Epithelial cell of esophagus (primary cell): Measurements from ENCODE around the gene USP49.

Experiments
- DNase-seq: peaks from one replicate; pipeline ENCODE4 v3.0.0; 2010; ENCODE audit warnings: low read depth
- H3K4me3 ChIP-seq: 2 replicates; pipeline ENCODE4 v1.5.1; 2011; ENCODE audit warnings: mild to moderate bottlenecking, low read length, control low read depth
- TF ChIP-seq, protein P1 (sequence below): IDR thresholded peaks from 2 replicates; pipeline ENCODE4 v1.5.1; 2011; ENCODE audit warnings: low read depth, mild to moderate bottlenecking, low read length, control low read depth, inconsistent platforms; ENCODE audit not compliant: insufficient read depth; ENCODE audit errors: missing control alignments

Gene USP49

DNA sequence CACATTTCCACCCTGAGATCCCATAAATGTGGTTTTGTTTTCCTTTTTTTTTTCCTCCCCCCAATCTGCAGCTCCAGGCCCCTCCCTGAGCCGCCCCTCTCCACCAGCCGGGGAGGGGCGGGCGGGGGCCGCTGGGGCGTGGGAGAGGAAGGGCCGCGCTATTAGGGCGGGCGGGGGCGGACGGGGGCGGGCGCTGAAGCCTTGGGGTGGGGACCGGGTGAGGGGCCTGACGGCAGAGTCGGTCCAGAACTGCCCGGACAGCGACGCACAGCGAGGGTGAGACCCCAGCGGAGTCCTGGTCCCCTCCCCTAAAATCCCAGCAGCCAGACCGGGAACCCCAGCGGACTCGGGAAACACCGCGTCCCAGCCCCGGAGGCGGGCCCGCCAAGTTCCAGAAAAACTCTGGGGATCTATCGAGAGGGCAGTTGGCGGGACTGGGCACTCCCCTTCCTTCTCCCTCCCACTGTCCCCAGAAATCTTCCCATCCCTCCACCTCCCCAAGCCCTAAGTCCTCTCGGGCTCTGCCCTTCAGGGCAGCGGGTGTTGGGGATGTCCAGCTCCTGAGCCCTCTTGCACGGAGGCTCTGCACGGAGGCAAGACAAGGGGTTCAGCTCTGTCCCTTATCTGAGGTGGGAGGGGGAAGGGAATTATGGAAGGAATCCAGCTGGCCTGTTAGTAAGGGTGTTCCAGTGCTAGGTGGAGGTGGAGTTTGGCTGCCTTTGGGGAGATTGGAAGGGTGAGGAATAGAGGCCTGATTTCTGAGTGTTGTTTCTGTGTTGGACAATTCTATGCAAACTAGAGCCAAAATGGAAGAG is 114.4 kb downstream of the USP49 start, which contains the start of gene PRICKLE4:
PRICKLE4 (plus strand) TSS at position 232 of the 815 bp plus-strand sequence. CDS start 2,692 bp downstream, outside the sequence.
- TF ChIP-seq, protein P1, sequence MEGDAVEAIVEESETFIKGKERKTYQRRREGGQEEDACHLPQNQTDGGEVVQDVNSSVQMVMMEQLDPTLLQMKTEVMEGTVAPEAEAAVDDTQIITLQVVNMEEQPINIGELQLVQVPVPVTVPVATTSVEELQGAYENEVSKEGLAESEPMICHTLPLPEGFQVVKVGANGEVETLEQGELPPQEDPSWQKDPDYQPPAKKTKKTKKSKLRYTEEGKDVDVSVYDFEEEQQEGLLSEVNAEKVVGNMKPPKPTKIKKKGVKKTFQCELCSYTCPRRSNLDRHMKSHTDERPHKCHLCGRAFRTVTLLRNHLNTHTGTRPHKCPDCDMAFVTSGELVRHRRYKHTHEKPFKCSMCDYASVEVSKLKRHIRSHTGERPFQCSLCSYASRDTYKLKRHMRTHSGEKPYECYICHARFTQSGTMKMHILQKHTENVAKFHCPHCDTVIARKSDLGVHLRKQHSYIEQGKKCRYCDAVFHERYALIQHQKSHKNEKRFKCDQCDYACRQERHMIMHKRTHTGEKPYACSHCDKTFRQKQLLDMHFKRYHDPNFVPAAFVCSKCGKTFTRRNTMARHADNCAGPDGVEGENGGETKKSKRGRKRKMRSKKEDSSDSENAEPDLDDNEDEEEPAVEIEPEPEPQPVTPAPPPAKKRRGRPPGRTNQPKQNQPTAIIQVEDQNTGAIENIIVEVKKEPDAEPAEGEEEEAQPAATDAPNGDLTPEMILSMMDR: no peak
- peak; percentile 40 for DNase-seq
- H3K4me3 ChIP-seq: peak within 1 kb of the TSS; percentile 66

- peak; percentile 87 for DNase-seq
- peak within 1 kb of the TSS; percentile 66 for H3K4me3 ChIP-seq
- TF ChIP-seq, protein P1: peak; percentile 77
Measured at GRCh38 chr6:41779788-41780550, 115.2 kb downstream of the USP49 start, which contains the start of gene FRS3. FRS3 (minus strand) TSS chr6:41779900; CDS start chr6:41776987, 2,913 bp downstream.

GRCh38 chr6:41779336-41779735 is 115.8 kb downstream of the USP49 start:
- TF ChIP-seq, protein P1: no peak
- DNase-seq: no peak

DNA sequence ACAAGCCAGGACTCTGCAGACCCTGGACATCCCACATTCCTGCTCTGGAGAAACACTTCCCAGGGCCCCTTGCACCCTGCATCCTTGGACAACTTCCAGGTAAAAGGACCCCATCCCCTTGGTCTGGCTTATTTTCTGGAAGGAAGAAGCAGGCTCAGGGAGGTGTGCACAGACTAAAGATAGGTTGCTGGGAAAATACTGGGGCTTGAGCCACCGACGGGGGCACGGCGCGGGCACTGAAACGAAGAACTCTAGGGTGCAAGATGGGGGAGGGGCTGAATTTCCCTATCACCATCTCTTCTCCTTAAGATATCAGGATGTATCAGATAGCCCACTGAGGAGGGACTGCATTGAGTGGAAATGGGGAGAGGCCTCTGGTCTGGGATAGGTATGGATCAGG is 116.3 kb downstream of the USP49 start:
- peak overlapping the region; percentile 52 for H3K4me3 ChIP-seq
- TF ChIP-seq, protein P1: no peak
- no peak for DNase-seq

More at GRCh38 chr6:41779336-41779735, 115.8 kb downstream of the USP49 start:
- peak overlapping the region; percentile 52 for H3K4me3 ChIP-seq

DNA sequence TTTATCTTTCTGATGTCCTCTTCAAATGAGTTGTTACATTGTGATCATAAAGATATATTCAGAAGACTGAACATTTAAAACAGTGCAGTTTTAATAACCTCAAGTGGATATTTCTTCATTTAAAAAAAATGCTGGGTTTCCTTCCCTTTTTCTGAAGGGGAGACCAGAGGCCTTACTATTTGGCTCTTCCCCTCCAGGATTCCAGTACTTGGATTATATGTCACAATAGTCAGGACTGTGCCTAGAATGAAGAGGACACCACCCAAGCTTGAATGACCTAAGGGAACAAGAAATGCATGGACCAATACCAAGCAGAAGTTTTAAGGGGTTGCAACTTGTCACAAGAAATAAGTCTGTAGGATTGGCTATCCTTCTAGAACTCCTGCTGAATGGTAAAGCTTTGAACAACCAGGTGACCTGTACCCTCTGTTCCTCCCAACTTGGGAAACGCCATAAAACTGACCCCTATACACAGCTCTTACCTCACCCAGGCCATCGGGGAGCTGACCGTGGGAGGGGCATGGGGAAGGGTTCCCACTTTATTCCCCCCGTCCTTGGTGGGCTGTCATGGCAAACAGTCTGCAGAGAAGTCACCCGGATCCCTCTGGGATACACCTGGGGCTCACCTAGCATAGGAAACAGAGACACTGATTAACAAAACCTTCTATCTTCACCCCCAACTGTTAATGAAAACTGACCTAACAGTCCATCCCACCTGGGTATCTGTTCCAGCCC is 117.5 kb downstream of the USP49 start:
- TF ChIP-seq, protein P1: no peak
- H3K4me3 ChIP-seq: no peak overlapping the region
- no peak for DNase-seq

DNA sequence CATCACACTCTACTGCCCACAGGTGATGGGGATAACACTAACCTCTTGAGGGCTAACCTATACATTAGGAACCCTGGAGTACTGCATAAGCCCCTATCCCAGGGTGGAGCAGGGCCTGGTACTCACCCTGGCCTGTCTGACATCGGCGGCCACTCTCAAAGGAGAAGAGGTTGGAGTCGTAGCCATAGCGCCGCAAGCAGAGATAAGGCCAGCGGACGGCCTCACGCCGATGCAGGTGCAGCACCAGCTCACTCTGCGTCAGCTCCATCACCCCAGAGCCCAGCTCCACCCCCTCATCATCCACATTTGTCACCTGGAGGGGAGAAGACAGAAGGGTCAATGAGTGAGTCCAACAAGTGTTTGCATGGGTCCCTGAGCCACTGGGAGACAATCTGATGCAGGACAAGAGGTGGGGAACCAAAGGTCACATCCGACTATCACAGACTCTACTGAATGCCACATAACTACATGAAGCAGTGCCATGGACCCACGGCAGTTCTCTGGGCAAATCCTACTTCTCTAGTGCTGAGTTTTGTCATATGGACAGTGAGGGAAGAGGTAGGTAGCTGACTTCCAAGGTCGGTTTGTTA is 119.8 kb downstream of the USP49 start:
- DNase-seq: no peak
- TF ChIP-seq, protein P1: no peak

More for the DNA sequence above, 119.8 kb downstream of the USP49 start:
- no peak overlapping the region for H3K4me3 ChIP-seq
